ENCODE measurements around the gene GPC2.

Gene GPC2

DNA sequence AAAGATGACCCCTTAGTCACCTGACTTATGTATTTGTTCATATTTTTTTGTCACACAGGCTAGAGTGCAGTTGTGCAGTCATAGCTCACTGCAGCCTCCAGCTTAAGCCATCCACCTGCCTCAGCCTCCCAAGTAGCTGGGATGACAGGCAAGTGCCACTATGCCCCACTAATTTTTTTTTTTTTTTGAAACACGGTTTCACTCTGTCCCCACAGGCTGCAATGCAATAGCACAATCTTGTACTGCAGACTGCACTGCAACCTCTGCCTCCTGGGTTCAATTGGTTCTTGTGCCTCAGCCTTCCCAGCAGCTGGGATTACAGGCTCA, 48.6 kb downstream of the GPC2 start:
- no peaks in the 10 kb centered on the region for H3K9me3 ChIP-seq (replicated peaks; ENCODE audit: insufficient read depth, low read length)
- no peak overlapping the region for H3K4me3 ChIP-seq (ENCODE audit: low read length)
- H3F3A ChIP-seq (ENCODE audit: insufficient read depth, low read length): peaks cover 20% of the 10 kb centered on the region
- H2AFZ ChIP-seq (ENCODE audit: low read length): no peak overlapping the region
- peaks cover 15% of the 10 kb centered on the region for H3K4me1 ChIP-seq (ENCODE audit: low read length)
- no peaks in the 10 kb centered on the region for H3K36me3 ChIP-seq (replicated peaks; ENCODE audit: insufficient read depth, low read length)
- H3K79me2 ChIP-seq (ENCODE audit: low read length): peaks cover 7% of the 10 kb centered on the region; the same call in 1 of the 2 replicates
- no peaks in the 10 kb centered on the region for H4K20me1 ChIP-seq (ENCODE audit: insufficient read depth, low read length)
- no peaks in the 10 kb centered on the region for H3K9me2 ChIP-seq (replicated peaks; ENCODE audit: insufficient read depth, low read length)
- H3K27ac ChIP-seq (ENCODE audit: low read length): no peak overlapping the region
- no peaks in the 10 kb centered on the region for H3K27me3 ChIP-seq (replicated peaks; ENCODE audit: insufficient read depth, low read length)
- no peak for DNase-seq
- H3K4me2 ChIP-seq (ENCODE audit: low read depth, low read length): no peak overlapping the region
- no peak overlapping the region for H3K9ac ChIP-seq (ENCODE audit: low read length)
- TF ChIP-seq EZH2 (optimal IDR thresholded peaks at IDR 0.05; ENCODE audit: low read depth, low read length) (no peak), CTCF (IDR thresholded peaks at IDR 0.05; ENCODE audit: low read length) (no peak), EZH2phosphoT487 (IDR thresholded peaks at IDR 0.05; ENCODE audit: low read length) (no peak)

DNA sequence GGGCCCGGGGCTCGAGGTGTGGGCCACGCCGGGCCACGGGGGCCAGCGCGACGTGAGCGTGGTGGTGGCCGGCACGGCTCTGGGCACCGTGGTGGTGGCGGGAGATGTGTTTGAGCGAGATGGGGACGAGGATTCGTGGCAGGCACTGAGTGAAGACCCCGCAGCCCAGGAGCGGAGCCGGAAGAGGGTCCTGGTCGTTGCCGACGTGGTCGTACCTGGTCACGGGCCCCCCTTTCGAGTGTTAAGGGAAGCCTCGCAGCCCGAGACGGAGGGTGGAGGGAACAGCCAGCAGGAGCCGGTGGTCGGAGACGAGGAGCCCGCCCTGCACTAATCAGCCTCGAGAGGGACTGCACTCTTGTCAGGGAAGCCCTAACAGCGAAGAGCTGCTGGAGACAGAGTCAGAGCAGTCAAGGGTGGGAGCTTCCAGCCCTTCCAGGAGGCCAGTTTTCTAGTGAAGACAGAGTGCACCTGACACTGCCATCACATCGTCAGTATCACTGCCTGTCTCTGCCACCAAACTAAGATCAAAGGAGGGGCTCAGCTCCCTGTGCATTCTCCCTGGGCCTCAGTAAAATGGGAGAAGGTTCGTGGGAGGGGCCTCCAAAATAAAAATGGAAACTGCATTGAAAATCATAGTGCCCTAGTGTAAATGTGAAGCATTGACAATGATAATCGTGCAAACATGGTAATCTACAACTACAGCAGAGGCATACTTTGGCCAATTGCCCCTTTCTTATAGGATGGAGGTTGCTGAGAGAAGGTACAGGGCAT, 49.1 kb downstream of the GPC2 start:
- Histone ChIP-seq H3K9me2 (replicated peaks; ENCODE audit: insufficient read depth, low read length) (no peaks in the 10 kb centered on the region), H3K4me1 (ENCODE audit: low read length) (peaks cover 15% of the 10 kb centered on the region), H3K79me2 (ENCODE audit: low read length) (peaks cover 7% of the 10 kb centered on the region; the same call in 1 of the 2 replicates), H3K9me3 (replicated peaks; ENCODE audit: insufficient read depth, low read length) (no peaks in the 10 kb centered on the region), H4K20me1 (ENCODE audit: insufficient read depth, low read length) (no peaks in the 10 kb centered on the region), H3F3A (ENCODE audit: insufficient read depth, low read length) (peaks cover 20% of the 10 kb centered on the region), H2AFZ (ENCODE audit: low read length) (peak overlapping the region; percentile 90), H3K27ac (ENCODE audit: low read length) (no peak overlapping the region), H3K4me2 (ENCODE audit: low read depth, low read length) (peak overlapping the region; percentile 99), H3K9ac (ENCODE audit: low read length) (peak overlapping the region; percentile 86), H3K4me3 (ENCODE audit: low read length) (peak overlapping the region; percentile 78), H3K27me3 (replicated peaks; ENCODE audit: insufficient read depth, low read length) (no peaks in the 10 kb centered on the region), H3K36me3 (replicated peaks; ENCODE audit: insufficient read depth, low read length) (no peaks in the 10 kb centered on the region)
- DNase-seq: peak; percentile 14
- TF ChIP-seq EZH2 (optimal IDR thresholded peaks at IDR 0.05; ENCODE audit: low read depth, low read length) (no peak), CTCF (IDR thresholded peaks at IDR 0.05; ENCODE audit: low read length) (no peak), EZH2phosphoT487 (IDR thresholded peaks at IDR 0.05; ENCODE audit: low read length) (no peak)

DNA sequence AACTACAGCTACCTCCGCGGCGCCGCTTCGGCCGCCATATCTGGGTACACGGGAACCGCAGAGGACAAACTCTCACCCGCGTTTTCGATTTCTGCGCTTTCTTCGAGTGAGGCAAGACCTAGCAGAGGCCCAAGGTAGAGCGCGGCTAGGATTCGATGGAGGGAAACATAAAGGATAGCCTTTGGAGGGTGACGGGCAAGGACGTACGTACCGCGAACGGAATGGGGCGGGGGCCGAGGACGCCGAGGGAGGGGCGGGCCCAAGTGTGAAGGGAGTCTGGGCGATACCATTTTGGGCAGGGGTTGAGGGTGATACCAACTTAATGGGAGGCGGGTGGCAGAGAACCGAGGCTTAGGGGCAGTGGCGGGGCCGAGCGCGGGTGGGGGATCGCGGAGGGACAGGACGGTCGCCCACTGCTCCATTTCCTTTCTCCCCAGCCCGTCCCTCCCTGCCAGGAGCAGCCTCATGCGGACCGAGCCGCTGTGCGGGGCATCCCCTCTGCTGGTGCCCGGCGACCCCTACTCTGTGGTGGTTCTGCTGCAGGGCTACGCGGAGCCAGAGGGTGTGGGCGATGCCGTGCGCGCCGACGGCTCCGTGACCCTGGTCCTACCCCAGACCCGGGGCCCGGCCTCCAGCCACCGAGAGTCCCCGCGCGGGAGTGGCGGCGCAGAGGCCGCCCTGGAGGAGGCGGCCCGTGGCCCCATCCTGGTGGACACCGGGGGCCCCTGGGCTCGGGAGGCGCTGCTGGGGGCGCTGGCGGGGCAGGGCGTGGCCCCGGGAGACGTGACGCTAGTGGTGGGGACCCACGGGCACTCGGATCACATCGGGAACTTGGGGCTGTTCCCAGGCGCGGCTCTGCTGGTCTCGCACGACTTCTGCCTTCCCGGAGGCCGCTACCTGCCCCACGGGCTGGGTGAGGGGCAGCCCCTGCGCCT, 50.0 kb downstream of the GPC2 start, which contains the start of gene MBLAC1:
Gene MBLAC1 (plus strand): TSS at position 37 of the 935 bp plus-strand sequence. CDS start 429 bp downstream, at position 466.
- no peaks in the 10 kb centered on the region for H3K9me3 ChIP-seq (replicated peaks; ENCODE audit: insufficient read depth, low read length)
- H3K4me1 ChIP-seq (ENCODE audit: low read length): peaks cover 15% of the 10 kb centered on the region
- H3K9ac ChIP-seq (ENCODE audit: low read length): peak within 1 kb of the TSS; percentile 86
- H3K36me3 ChIP-seq (replicated peaks; ENCODE audit: insufficient read depth, low read length): no peaks in the 10 kb centered on the region
- H3F3A ChIP-seq (ENCODE audit: insufficient read depth, low read length): peaks cover 20% of the 10 kb centered on the region
- no peaks in the 10 kb centered on the region for H3K9me2 ChIP-seq (replicated peaks; ENCODE audit: insufficient read depth, low read length)
- peak; percentile 89 for DNase-seq
- no peaks in the 10 kb centered on the region for H3K27me3 ChIP-seq (replicated peaks; ENCODE audit: insufficient read depth, low read length)
- H3K4me2 ChIP-seq (ENCODE audit: low read depth, low read length): peak within 1 kb of the TSS; percentile 99
- H3K79me2 ChIP-seq (ENCODE audit: low read length): peaks cover 7% of the 10 kb centered on the region; the same call in 1 of the 2 replicates
- H4K20me1 ChIP-seq (ENCODE audit: insufficient read depth, low read length): no peaks in the 10 kb centered on the region
- H2AFZ ChIP-seq (ENCODE audit: low read length): peak within 1 kb of the TSS; percentile 90
- no peak for TF ChIP-seq EZH2phosphoT487 (IDR thresholded peaks at IDR 0.05; ENCODE audit: low read length)
- no peak for TF ChIP-seq EZH2 (optimal IDR thresholded peaks at IDR 0.05; ENCODE audit: low read depth, low read length)
- no peak for TF ChIP-seq CTCF (IDR thresholded peaks at IDR 0.05; ENCODE audit: low read length)
- peak within 1 kb of the TSS; percentile 95 for H3K27ac ChIP-seq (ENCODE audit: low read length)
- peak within 1 kb of the TSS; percentile 78 for H3K4me3 ChIP-seq (ENCODE audit: low read length)
